GM18526 (cell line): Measurements from ENCODE around the gene BANF1.

ENCODE experiments used
- POLR2A ChIP-seq: IDR thresholded peaks from 3 replicates; pipeline ENCODE4 v1.6.1; 2011; ENCODE audit not compliant: insufficient read length; ENCODE audit errors: extremely low read depth

Gene BANF1, protein sequence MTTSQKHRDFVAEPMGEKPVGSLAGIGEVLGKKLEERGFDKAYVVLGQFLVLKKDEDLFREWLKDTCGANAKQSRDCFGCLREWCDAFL

DNA sequence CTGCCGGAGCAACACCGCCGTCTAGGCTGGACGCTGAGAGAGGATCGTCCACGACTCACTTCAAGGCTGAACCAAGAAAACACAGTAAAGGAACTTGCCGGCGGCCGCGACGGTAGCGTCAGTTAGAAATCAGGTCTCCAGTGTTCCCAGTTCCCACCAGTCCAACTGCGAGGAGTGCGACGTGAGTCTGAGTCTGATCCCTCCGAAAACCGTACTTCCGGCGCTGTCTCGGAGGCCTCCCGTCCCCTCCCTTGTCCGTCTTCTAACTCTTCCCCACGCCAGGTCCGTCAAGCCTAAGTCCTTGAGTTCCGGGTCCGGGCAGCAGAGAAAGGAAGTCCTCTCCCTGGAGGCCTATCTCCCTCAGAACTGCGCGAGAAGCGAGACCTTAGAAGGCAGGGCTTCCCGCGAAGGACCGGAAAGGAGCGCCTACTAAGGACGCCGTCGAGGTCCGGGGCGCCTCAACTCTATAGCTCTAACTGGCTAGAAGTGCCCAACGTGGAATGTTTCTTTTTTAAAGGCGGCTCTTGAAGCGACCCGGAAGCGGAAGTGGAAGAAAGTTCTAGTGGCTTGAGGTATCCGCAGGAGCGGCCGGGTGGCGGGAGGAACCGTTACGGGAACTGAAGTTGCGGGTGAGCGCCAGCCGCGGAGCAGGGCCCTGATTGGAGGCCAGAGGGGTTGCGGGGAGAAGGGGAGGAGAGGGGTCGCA lies at the start of gene BANF1, which contains the start of gene EIF1AD:
Gene BANF1, plus strand, starts transcription at position 562 of the 706 bp plus-strand sequence. CDS start 748 bp downstream, outside the sequence.
Gene EIF1AD, minus strand, starts transcription at position 216 of the 706 bp plus-strand sequence. CDS start 1,768 bp downstream, outside the sequence.
- TF ChIP-seq POLR2A = peak; percentile 84

GRCh38 chr11:65953471-65953870 lies 48.8 kb upstream of the BANF1 start:
- no peak for TF ChIP-seq POLR2A

GRCh38 chr11:65954771-65955170 lies 47.5 kb upstream of the BANF1 start:
- TF ChIP-seq POLR2A = no peak

- TF ChIP-seq POLR2A = no peak
Measured at GRCh38 chr11:65958291-65958690, 44.0 kb upstream of the BANF1 start.

GRCh38 chr11:65958774-65959420 lies 43.4 kb upstream of the BANF1 start:
- TF ChIP-seq POLR2A = no peak

DNA sequence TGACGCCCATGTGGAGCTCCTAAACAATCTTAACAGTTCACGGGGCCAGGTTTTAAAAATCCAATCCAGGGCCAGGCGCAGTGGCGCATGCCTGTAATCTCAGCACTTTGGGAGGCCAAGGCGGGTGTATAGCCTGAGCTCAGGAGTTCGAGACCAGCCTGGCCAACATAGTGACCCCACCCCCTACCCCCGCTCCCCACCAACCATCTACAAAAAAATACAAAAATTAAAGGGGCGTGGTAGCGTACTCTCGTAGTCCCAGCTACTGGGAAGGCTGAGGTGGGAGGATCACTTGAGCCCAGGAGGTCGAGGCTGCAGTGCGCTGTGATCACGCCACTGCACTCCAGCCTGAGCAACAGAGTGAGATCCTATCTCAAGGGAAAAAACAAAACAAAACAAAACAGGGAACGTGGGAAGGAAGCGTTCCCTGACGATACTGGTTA lies 41.5 kb upstream of the BANF1 start:
- TF ChIP-seq POLR2A = no peak

DNA sequence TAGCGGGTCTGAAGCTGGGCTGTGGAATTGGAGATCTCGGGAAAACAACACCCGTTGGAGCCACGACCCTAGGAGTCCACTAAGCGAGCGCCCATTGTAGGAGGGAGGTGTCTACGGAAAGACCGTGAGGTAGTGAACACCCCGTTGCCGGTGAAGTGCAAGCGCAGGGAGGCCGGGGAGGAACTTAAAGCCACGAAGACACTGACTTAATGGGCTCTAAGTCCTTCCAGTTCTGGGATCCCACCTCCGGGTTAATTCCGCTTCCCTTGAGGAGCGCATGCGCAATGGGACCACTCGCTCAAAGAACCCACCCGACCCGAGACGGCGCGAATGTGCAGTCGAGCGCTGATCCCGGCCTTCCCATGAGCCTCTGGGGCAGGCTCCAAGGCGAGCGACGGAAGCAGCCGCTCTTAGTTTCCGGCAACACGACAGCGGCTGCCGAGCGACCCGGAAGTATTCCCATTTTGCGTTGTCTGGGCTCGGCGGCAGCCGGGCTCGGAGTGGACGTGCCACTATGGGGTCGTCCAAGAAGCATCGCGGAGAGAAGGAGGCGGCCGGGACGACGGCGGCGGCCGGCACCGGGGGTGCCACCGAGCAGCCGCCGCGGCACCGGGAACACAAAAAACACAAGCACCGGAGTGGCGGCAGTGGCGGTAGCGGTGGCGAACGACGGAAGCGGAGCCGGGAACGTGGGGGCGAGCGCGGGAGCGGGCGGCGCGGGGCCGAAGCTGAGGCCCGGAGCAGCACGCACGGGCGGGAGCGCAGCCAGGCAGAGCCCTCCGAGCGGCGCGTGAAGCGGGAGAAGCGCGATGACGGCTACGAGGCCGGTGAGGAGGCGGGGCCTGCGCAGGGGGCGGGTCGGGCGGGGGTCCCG lies 40.8 kb upstream of the BANF1 start, which contains the start of gene SART1:
Gene SART1, plus strand, starts transcription at position 468 of the 874 bp plus-strand sequence. Its CDS starts 47 bp downstream, at position 515.
- TF ChIP-seq POLR2A = peak; percentile 85

- TF ChIP-seq POLR2A = no peak
Measured at GRCh38 chr11:65962141-65962564, 40.1 kb upstream of the BANF1 start.

GRCh38 chr11:65964906-65965305 lies 37.4 kb upstream of the BANF1 start:
- no peak for TF ChIP-seq POLR2A

DNA sequence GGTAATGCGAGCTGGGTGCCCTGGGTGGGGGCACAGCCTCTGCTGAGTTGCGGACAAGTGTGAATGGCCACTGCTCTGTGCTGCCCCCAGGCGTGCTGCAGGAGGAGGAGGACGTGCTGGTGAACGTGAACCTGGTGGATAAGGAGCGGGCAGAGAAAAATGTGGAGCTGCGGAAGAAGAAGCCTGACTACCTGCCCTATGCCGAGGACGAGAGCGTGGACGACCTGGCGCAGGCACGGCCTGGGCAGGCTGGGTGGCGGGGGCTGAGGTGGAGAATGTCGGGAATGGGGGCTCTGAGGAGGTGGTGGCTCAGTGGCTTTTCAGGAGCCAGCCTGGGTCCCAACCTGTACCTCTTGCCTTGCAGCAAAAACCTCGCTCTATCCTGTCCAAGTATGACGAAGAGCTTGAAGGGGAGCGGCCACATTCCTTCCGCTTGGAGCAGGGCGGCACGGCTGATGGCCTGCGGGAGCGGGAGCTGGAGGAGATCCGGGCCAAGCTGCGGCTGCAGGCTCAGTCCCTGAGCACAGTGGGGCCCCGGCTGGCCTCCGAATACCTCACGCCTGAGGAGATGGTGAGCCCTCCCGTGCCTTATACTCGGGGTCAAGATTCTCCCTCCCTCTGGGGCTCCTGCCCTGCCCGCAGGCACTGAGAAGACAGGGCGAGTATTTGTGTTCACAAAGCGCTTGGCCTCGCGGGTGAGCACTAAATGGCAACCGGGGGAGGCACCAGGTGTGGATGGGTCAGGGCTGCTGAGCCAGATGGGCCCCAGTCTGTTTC lies 36.1 kb upstream of the BANF1 start:
- TF ChIP-seq POLR2A = no peak

DNA sequence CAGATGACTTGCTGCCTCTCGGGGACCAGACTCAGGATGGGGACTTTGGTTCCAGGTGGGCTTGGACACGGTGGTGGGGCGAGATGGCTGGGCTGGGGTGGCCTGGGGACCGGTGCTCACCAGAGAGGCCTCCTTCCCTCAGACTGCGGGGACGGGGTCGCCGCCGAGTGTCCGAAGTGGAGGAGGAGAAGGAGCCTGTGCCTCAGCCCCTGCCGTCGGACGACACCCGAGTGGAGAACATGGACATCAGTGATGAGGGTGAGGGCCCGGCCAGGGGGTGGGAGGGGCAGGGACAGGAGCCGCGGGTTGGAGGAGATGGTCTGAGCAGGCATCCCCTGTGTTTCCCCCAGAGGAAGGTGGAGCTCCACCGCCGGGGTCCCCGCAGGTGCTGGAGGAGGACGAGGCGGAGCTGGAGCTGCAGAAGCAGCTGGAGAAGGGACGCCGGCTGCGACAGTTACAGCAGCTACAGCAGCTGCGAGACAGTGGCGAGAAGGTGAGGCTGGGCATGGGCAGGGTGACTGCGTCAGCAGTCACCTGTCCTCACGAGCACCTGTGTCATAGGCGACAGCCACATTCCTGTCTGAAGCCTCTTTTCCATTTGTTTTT lies 34.9 kb upstream of the BANF1 start:
- no peak for TF ChIP-seq POLR2A

DNA sequence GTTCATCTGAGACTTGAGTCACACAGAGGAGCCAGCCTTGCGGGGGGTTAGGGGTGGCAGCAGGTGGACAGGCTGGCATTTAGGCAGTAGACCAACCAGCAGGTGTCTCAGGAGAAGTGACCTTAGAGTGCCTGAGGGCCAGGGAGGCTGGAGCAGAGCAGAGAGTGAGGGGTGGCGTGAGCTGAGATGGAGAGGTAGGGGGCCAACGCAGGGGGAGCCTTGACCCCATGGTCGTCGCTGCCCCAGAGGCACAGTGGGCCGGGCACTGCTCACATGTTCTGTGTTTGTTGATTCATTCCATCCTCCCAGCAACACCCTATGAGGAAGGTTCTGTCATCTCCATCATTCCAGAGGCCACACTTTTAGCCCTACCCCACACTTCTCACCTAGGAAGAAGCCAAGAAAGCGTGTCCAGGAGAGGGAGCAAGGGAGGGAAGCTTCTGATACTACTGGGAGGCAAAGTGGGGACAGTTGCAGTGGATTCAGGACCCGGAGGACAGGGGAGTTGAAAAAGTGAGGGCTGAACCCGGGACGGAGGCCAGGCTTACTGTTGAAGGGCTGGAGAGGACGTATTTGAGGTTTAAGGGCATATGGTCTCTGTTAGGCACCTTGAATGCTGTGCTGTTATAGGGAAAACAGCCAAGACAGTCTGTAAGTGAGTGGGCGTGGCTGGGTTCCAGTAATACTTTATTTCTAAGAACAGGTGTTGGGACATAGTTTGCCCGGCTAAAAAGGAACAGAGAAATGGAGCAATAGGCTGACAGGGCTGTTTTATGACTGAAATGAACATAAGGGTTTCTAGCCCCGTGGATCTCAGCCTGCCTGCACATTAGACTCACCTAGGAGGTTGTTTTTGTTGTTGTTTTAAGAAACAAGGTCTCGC lies 33.5 kb upstream of the BANF1 start:
- TF ChIP-seq POLR2A = no peak

DNA sequence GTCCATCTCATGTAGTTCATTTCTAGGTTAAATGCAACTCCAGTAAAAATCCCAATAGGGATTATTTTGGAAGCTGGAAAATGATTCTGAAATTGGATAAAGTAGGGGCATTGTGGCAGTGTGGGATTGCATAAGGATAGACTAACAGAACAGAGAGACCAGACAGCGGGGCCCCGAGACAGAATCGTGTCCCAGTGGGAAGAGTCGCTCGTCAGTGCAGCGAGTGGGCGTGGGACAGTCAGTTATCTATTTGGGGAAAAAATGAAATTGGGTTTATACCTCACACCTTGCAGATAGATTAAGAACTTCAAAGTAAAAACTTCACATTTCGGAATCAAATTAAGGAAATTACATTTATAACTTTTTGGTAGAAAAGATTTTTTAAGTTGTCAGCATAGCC lies 30.2 kb upstream of the BANF1 start:
- TF ChIP-seq POLR2A = no peak
